HG03378 (cell line): ENCODE data around the gene CLPSL2.

Experiments
- ATAC-seq: cut with Tn5 transposase; IDR thresholded peaks from one replicate; pipeline ENCODE4 v1.9.1; 2021; ENCODE audit warnings: mild to moderate bottlenecking, moderate library complexity; ENCODE audit not compliant: unreplicated experiment

Gene CLPSL2

GRCh38 chr6:35745509-35745908, 30.9 kb upstream of the CLPSL2 start:
- ATAC-seq, result no peak

- ATAC-seq, result no peak
Observed at GRCh38 chr6:35746516-35746915, 29.9 kb upstream of the CLPSL2 start.

GRCh38 chr6:35747877-35748276, 28.5 kb upstream of the CLPSL2 start:
- ATAC-seq, result no peak

GRCh38 chr6:35750557-35750956, 25.8 kb upstream of the CLPSL2 start:
- no peak for ATAC-seq

GRCh38 chr6:35751594-35751993, 24.8 kb upstream of the CLPSL2 start:
- ATAC-seq, result no peak

- no peak for ATAC-seq
Observed at GRCh38 chr6:35752330-35752729, 24.1 kb upstream of the CLPSL2 start.

GRCh38 chr6:35754452-35755277, 21.7 kb upstream of the CLPSL2 start:
- no peak for ATAC-seq

GRCh38 chr6:35755278-35755924, 21.0 kb upstream of the CLPSL2 start:
- ATAC-seq, result no peak

- ATAC-seq, result no peak
Observed at GRCh38 chr6:35757456-35758123, 18.8 kb upstream of the CLPSL2 start.

- no peak for ATAC-seq
Observed at GRCh38 chr6:35759426-35759825, 17.0 kb upstream of the CLPSL2 start.

GRCh38 chr6:35765739-35766138, 10.7 kb upstream of the CLPSL2 start:
- no peak for ATAC-seq

- ATAC-seq, result no peak
Observed at GRCh38 chr6:35769211-35769610, 7.2 kb upstream of the CLPSL2 start.

- ATAC-seq, result no peak
Observed at GRCh38 chr6:35771343-35771627, 5.1 kb upstream of the CLPSL2 start.

GRCh38 chr6:35774116-35774794, 2.1 kb upstream of the CLPSL2 start:
- ATAC-seq, result no peak

- ATAC-seq, result no peak
Observed at GRCh38 chr6:35775031-35775430, 1.4 kb upstream of the CLPSL2 start.

- no peak for ATAC-seq
Observed at GRCh38 chr6:35777356-35778102, 1.1 kb downstream of the CLPSL2 start.

- ATAC-seq, result no peak
Observed at GRCh38 chr6:35778437-35778836, 2.0 kb downstream of the CLPSL2 start.

GRCh38 chr6:35780719-35781118, 4.3 kb downstream of the CLPSL2 start, which contains the start of gene CLPSL1:
Gene CLPSL1, plus strand, starts transcription at chr6:35781019. Its CDS starts 92 bp downstream, at chr6:35781111.
- ATAC-seq, result no peak

- ATAC-seq, result no peak
Observed at GRCh38 chr6:35781290-35781689, 4.9 kb downstream of the CLPSL2 start.

- ATAC-seq, result no peak
Observed at GRCh38 chr6:35782424-35782823, 6.0 kb downstream of the CLPSL2 start.

- no peak for ATAC-seq
Observed at GRCh38 chr6:35784200-35784599, 7.8 kb downstream of the CLPSL2 start.
